ENCODE results near the gene LSG1. TPM values are rescaled to one million over a fixed set of nuclear protein-coding genes. Genes with fewer than 3 reads are reported as not detected.

The LSG1 gene
- total and polyA plus RNA-seq, 10 of the 15 experiments (the other 5 are each of a cell fraction or from before 2014, with no cell fraction given): 14.3 to 75.6 (median 54.4) TPM

GRCh38 chr3:194598771-194599557 lies 73.0 kb downstream of the LSG1 start:
- in situ Hi-C loops (cut with MboI): no loop called here
- DNase-seq (ENCODE audit: low read depth, low spot score) (no peak), FAIRE-seq (no peak), ATAC-seq (no peak)
- Histone ChIP-seq H3K27ac (ENCODE audit: control insufficient read depth, insufficient read depth) (no peak overlapping the region), H3K79me2 (ENCODE audit: control insufficient read depth, insufficient read depth, low read length) (no peaks in the 10 kb centered on the region), H3K27me3 (replicated peaks in 1 of 2; ENCODE audit: control insufficient read depth in 2 of 2, insufficient read depth in 2 of 2, low read length in 1 of 2) (no peaks in the 10 kb centered on the region), H3K9me3 (replicated peaks; ENCODE audit: control insufficient read depth, insufficient read depth, low read length) (no peaks in the 10 kb centered on the region), H3K36me3 (ENCODE audit: control insufficient read depth in 2 of 2, insufficient read depth in 2 of 2, low read length in 1 of 2) (no peaks in the 10 kb centered on the region), H3K4me2 (ENCODE audit: control insufficient read depth, insufficient read depth) (no peak overlapping the region), H3K4me3 (no peak overlapping the region), H3K4me1 (ENCODE audit: control insufficient read depth, insufficient read depth, low read length) (no peaks in the 10 kb centered on the region), H4K20me1 (ENCODE audit: control insufficient read depth, insufficient read depth) (no peaks in the 10 kb centered on the region), H2AFZ (ENCODE audit: control insufficient read depth, low read depth, low read length) (no peak overlapping the region), H3K9ac (ENCODE audit: control insufficient read depth, insufficient read depth, low read length) (no peak overlapping the region)
- BruUV-seq (replicated peaks): no TSS peak
- no peak for TF ChIP-seq PAX5 (IDR thresholded peaks at IDR 0.05; ENCODE audit: borderline replicate concordance, low read depth, low read length)
- no peak for TF ChIP-seq RAD51 (IDR thresholded peaks at IDR 0.05)
- TF ChIP-seq RELA (IDR thresholded peaks at IDR 0.05; ENCODE audit: borderline replicate concordance, partially characterized antibody): no peak
- TF ChIP-seq MYB (IDR thresholded peaks at IDR 0.05; ENCODE audit: borderline replicate concordance, low read depth, low read length): no peak
- no peak for TF ChIP-seq FOXM1 (IDR thresholded peaks at IDR 0.05; ENCODE audit: low read depth, low read length)
- no peak for TF ChIP-seq NFYA (IDR thresholded peaks at IDR 0.05; ENCODE audit: borderline replicate concordance, low read depth, low read length)
- TF ChIP-seq, protein P1, sequence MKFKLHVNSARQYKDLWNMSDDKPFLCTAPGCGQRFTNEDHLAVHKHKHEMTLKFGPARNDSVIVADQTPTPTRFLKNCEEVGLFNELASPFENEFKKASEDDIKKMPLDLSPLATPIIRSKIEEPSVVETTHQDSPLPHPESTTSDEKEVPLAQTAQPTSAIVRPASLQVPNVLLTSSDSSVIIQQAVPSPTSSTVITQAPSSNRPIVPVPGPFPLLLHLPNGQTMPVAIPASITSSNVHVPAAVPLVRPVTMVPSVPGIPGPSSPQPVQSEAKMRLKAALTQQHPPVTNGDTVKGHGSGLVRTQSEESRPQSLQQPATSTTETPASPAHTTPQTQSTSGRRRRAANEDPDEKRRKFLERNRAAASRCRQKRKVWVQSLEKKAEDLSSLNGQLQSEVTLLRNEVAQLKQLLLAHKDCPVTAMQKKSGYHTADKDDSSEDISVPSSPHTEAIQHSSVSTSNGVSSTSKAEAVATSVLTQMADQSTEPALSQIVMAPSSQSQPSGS (IDR thresholded peaks at IDR 0.05; ENCODE audit: low read length): no peak
- TF ChIP-seq MYC (IDR thresholded peaks at IDR 0.05; ENCODE audit: insufficient read depth, insufficient read length, insufficient replicate concordance, low read length, severe bottlenecking): no peak
- TF ChIP-seq SMC3 (IDR thresholded peaks at IDR 0.05; ENCODE audit: borderline replicate concordance, low read length): no peak
- no peak for TF ChIP-seq RUNX3 (IDR thresholded peaks at IDR 0.05; ENCODE audit: low read length)
- no peak for TF ChIP-seq NFYB (IDR thresholded peaks at IDR 0.05; ENCODE audit: insufficient read depth, low read depth, low read length)
- no peak for TF ChIP-seq IRF4 (IDR thresholded peaks at IDR 0.05; ENCODE audit: low read depth, low read length)
- ChIA-PET SMC1A (ENCODE audit: uncharacterized antibody, unreplicated experiment) (no interaction called here), RAD21 (ENCODE audit: unreplicated experiment) (no interaction called here), CTCF (no interaction called here), POLR2A (no interaction called here)
- intact Hi-C loops (cut with micrococcal nuclease; ENCODE audit: unreplicated experiment): no loop called here
- WGBS (ENCODE audit: insufficient coverage, insufficient replicate concordance, low lambda C conversion rate, missing lambda C conversion rate): 82% methylated on average over 24 of the region's 25 CpGs
